GM19238 (cell line): ENCODE measurements around the gene IPCEF1.

Source experiments
- DNase-seq: peaks from one replicate; pipeline ENCODE4 v3.0.0; 2011; ENCODE audit warnings: low spot score; ENCODE audit not compliant: insufficient read length

IPCEF1 gene

DNA sequence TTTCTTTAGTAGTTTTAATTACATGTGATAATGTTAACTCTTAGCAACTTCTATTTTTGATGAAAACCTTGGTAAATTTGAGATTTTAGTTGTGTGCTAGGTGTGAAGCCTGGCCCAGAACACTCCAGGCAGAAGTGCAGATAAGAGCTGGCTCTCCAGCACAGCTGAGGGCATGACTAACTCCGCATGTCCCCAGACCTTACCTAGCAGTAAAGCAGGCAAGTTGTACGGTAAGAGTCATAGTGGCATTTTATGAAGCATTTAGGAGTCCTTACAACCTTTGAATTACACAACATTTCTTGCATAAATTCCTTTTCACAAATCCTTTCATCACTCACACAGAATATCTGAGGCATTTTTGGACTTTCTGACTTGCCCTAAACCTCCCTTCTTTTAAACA is 250.4 kb downstream of the IPCEF1 start:
- no peak for DNase-seq
